ENCODE measurements around the gene SAC3D1.

The SAC3D1 gene

GRCh38 chr11:65078151-65078550 is 37.1 kb downstream of the SAC3D1 start:
- Histone ChIP-seq H3K9me3 (ENCODE audit: control insufficient read depth, insufficient read depth, low read length) (no peaks in the 10 kb centered on the region), H3K27me3 (ENCODE audit: control insufficient read depth, insufficient read depth, low read length) (no peaks in the 10 kb centered on the region), H3K4me1 (ENCODE audit: control insufficient read depth, insufficient read depth, low read length) (peaks cover 5% of the 10 kb centered on the region), H3K9ac (ENCODE audit: low read depth, low read length) (no peak overlapping the region), H3K36me3 (ENCODE audit: control insufficient read depth, insufficient read depth, low read length) (peaks cover 57% of the 10 kb centered on the region), H3K27ac (ENCODE audit: low read depth, low read length) (no peak overlapping the region), H3K4me3 (ENCODE audit: low read depth, low read length) (no peak overlapping the region)

DNA sequence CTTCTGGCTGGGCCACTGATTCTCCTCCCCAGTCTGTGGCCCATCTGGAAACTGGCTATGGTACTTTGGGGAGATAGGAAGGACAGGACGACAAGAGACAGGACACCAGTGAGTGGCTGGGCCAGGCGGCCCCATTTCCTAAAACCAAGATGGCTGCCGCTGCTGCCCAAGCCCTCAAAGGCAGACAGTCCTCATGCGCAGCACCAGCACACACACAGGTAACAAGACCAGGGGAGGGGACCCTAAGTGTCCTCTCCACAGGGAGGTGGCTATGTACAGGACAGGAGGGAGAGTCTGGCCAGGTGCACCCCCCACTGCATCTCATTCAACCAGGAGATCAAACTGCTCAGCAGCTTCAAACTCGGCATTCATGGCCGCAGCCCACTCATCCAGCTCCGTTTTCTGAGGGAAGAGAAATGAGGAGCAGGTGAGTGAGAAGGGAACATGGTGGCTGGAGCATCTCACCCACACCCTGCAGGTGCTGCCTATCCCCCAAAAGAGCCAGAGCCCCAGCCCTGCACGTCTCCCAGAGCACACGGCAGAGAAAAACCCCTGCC is 37.9 kb downstream of the SAC3D1 start:
- H3K4me1 ChIP-seq (ENCODE audit: control insufficient read depth, insufficient read depth, low read length) = peaks cover 6% of the 10 kb centered on the region
- H3K4me3 ChIP-seq (ENCODE audit: low read depth, low read length) = no peak overlapping the region
- no peak overlapping the region for H3K27ac ChIP-seq (ENCODE audit: low read depth, low read length)
- no peaks in the 10 kb centered on the region for H3K9me3 ChIP-seq (ENCODE audit: control insufficient read depth, insufficient read depth, low read length)
- H3K9ac ChIP-seq (ENCODE audit: low read depth, low read length) = no peak overlapping the region
- peaks cover 57% of the 10 kb centered on the region for H3K36me3 ChIP-seq (ENCODE audit: control insufficient read depth, insufficient read depth, low read length)
- no peaks in the 10 kb centered on the region for H3K27me3 ChIP-seq (ENCODE audit: control insufficient read depth, insufficient read depth, low read length)

DNA sequence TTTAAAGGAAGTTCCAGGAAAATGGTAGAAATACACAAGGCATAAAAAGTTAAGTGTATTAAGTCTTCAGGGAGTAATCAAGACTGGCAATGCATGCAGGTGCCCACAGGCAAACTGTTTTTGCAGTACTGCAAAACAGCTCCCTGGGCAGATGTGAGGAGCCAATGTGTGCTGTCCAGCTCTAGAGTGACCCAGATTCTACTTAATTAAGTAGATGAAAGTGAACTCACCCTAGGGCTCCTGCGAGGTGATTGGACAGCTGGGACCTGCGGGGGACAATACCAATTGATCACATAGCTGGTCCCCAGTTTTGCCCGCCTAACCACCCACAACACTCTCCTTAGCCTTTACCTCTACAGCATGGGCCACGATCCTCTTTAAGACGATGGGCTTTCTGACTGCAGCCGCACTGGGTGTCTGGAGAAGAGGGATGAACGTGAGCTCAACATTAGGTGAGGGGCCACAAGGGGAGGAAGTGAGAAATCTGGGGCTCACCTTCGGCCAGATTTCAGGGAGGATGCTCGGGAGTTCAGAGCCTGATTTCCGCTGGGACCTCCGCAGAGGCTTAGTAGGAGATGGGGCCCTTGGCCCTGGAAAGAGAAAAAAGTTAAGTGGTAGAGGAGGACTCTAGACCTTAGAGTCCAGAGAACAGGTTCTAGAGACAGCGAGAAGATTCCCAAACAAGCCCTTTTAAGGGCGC is 42.3 kb downstream of the SAC3D1 start:
- H3K9me3 ChIP-seq (ENCODE audit: control insufficient read depth, insufficient read depth, low read length) = no peaks in the 10 kb centered on the region
- no peaks in the 10 kb centered on the region for H3K27me3 ChIP-seq (ENCODE audit: control insufficient read depth, insufficient read depth, low read length)
- peak overlapping the region; percentile 99 for H3K4me3 ChIP-seq (ENCODE audit: low read depth, low read length)
- peak overlapping the region; percentile 95 for H3K9ac ChIP-seq (ENCODE audit: low read depth, low read length)
- peak overlapping the region; percentile 97 for H3K27ac ChIP-seq (ENCODE audit: low read depth, low read length)
- H3K36me3 ChIP-seq (ENCODE audit: control insufficient read depth, insufficient read depth, low read length) = peaks cover 48% of the 10 kb centered on the region
- peaks cover 6% of the 10 kb centered on the region for H3K4me1 ChIP-seq (ENCODE audit: control insufficient read depth, insufficient read depth, low read length)

DNA sequence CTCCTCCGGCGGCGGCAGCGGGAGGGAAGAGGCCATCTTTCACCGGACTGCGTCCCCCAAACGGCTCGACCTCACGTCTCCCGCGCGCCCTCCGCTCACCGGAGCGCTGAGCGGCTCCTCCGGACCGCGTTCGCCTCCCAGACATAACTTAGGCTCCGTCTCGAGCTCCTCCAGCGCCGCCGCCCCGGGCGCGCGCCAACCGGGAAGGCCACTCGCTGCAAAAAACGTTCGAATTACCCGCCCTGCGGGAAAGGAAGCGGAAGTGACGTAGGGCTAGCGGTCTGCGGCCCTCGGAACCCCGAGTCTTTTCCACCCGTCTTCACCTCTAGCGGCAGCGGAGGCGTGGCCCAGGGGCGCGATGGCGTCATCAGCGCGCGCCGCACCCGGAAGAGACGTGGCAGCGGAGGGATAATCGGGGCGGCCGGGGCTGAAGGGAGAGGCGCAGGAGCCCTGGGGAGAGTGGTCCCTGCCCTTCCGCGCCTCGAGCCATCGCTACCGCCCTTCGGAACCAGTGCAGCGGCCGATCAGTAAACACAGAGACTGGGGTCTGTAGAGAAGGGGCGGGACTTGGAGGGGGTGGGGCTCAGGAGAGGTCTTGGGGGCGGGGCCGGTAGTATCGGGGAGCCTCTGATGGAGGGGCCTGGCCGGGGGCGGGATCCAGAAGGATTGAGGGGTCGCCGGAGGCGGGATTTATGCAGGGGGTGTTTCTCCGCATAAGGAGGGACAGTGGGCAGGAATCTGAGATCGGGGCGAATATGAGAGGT is 43.0 kb downstream of the SAC3D1 start, which contains the start of the genes CDCA5 and ZFPL1:
CDCA5 (minus strand) TSS at position 207 of the 764 bp plus-strand sequence; CDS start at position 145, 62 bp downstream.
ZFPL1 (plus strand) TSS at position 389 of the 764 bp plus-strand sequence. CDS start 477 bp downstream, outside the sequence.
- H3K4me3 ChIP-seq (ENCODE audit: low read depth, low read length) = peak within 1 kb of the TSS; percentile 99
- H3K27me3 ChIP-seq (ENCODE audit: control insufficient read depth, insufficient read depth, low read length) = no peaks in the 10 kb centered on the region
- no peaks in the 10 kb centered on the region for H3K9me3 ChIP-seq (ENCODE audit: control insufficient read depth, insufficient read depth, low read length)
- H3K4me1 ChIP-seq (ENCODE audit: control insufficient read depth, insufficient read depth, low read length) = peaks cover 6% of the 10 kb centered on the region
- peak within 1 kb of the TSS; percentile 97 for H3K27ac ChIP-seq (ENCODE audit: low read depth, low read length)
- peaks cover 48% of the 10 kb centered on the region for H3K36me3 ChIP-seq (ENCODE audit: control insufficient read depth, insufficient read depth, low read length)
- H3K9ac ChIP-seq (ENCODE audit: low read depth, low read length) = peak within 1 kb of the TSS; percentile 95

- H3K36me3 ChIP-seq (ENCODE audit: control insufficient read depth, insufficient read depth, low read length) = peaks cover 45% of the 10 kb centered on the region
These were observed 43.8 kb downstream of the SAC3D1 start for GRCh38 chr11:65084598-65085375.

DNA sequence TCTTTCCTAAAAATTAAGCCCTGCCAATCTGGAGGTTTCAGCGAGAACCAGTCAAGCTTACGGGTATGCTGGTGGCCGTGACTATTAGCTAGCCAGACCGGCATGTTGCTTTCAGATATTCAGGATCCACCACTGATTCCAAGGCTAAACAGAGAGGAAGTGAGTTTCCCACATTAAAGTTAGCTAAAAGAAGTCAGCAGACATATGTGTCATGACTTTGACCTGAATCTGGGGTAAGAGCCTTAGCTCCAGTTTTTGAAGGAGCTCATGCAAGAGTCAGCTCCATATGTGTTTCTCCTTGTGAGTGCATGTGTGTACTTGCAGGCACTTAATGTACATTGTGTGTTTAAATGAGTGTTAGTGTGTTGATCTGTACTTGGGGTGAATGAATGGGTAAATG is 44.4 kb downstream of the SAC3D1 start:
- peaks cover 40% of the 10 kb centered on the region for H3K36me3 ChIP-seq (ENCODE audit: control insufficient read depth, insufficient read depth, low read length)
- H3K27me3 ChIP-seq (ENCODE audit: control insufficient read depth, insufficient read depth, low read length) = no peaks in the 10 kb centered on the region
- H3K4me3 ChIP-seq (ENCODE audit: low read depth, low read length) = no peak overlapping the region
- H3K4me1 ChIP-seq (ENCODE audit: control insufficient read depth, insufficient read depth, low read length) = peaks cover 6% of the 10 kb centered on the region
- no peaks in the 10 kb centered on the region for H3K9me3 ChIP-seq (ENCODE audit: control insufficient read depth, insufficient read depth, low read length)
- H3K9ac ChIP-seq (ENCODE audit: low read depth, low read length) = no peak overlapping the region
- no peak overlapping the region for H3K27ac ChIP-seq (ENCODE audit: low read depth, low read length)

More at GRCh38 chr11:65084598-65085375, 43.8 kb downstream of the SAC3D1 start:
- H3K27me3 ChIP-seq (ENCODE audit: control insufficient read depth, insufficient read depth, low read length) = no peaks in the 10 kb centered on the region
- H3K9ac ChIP-seq (ENCODE audit: low read depth, low read length) = peak overlapping the region; percentile 79
- peaks cover 6% of the 10 kb centered on the region for H3K4me1 ChIP-seq (ENCODE audit: control insufficient read depth, insufficient read depth, low read length)
- peak overlapping the region; percentile 97 for H3K27ac ChIP-seq (ENCODE audit: low read depth, low read length)
- H3K9me3 ChIP-seq (ENCODE audit: control insufficient read depth, insufficient read depth, low read length) = no peaks in the 10 kb centered on the region
- peak overlapping the region; percentile 99 for H3K4me3 ChIP-seq (ENCODE audit: low read depth, low read length)

- Histone ChIP-seq H3K9me3 (ENCODE audit: control insufficient read depth, insufficient read depth, low read length) (no peaks in the 10 kb centered on the region), H3K27me3 (ENCODE audit: control insufficient read depth, insufficient read depth, low read length) (no peaks in the 10 kb centered on the region), H3K9ac (ENCODE audit: low read depth, low read length) (no peak overlapping the region), H3K27ac (ENCODE audit: low read depth, low read length) (no peak overlapping the region), H3K4me3 (ENCODE audit: low read depth, low read length) (no peak overlapping the region), H3K36me3 (ENCODE audit: control insufficient read depth, insufficient read depth, low read length) (peaks cover 28% of the 10 kb centered on the region), H3K4me1 (ENCODE audit: control insufficient read depth, insufficient read depth, low read length) (peaks cover 6% of the 10 kb centered on the region)
These were observed 45.8 kb downstream of the SAC3D1 start for GRCh38 chr11:65086809-65087208.

DNA sequence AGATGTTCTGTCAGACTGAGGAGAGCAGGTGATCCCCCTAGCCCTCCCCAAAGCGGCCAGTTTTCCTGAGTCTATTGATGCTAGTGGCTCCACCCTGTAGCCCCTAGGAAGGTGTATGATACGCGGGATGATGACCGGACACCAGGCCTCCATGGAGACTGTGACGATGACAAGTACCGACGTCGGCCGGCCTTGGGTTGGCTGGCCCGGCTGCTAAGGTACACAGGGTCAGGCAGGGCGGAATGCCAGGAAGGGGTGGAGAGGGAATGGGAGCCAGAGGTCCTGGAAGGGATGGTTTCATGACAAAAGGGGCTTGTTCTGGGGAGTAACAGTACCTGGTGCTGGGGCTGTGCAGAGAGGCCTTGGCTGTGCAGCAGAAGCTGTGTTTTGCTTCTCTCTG is 46.2 kb downstream of the SAC3D1 start:
- H3K9me3 ChIP-seq (ENCODE audit: control insufficient read depth, insufficient read depth, low read length) = no peaks in the 10 kb centered on the region
- H3K4me1 ChIP-seq (ENCODE audit: control insufficient read depth, insufficient read depth, low read length) = peaks cover 6% of the 10 kb centered on the region
- peaks cover 24% of the 10 kb centered on the region for H3K36me3 ChIP-seq (ENCODE audit: control insufficient read depth, insufficient read depth, low read length)
- H3K27me3 ChIP-seq (ENCODE audit: control insufficient read depth, insufficient read depth, low read length) = no peaks in the 10 kb centered on the region
- no peak overlapping the region for H3K9ac ChIP-seq (ENCODE audit: low read depth, low read length)
- H3K4me3 ChIP-seq (ENCODE audit: low read depth, low read length) = no peak overlapping the region
- H3K27ac ChIP-seq (ENCODE audit: low read depth, low read length) = no peak overlapping the region

GRCh38 chr11:65087827-65088226 is 46.8 kb downstream of the SAC3D1 start:
- no peaks in the 10 kb centered on the region for H3K27me3 ChIP-seq (ENCODE audit: control insufficient read depth, insufficient read depth, low read length)
- peaks cover 23% of the 10 kb centered on the region for H3K36me3 ChIP-seq (ENCODE audit: control insufficient read depth, insufficient read depth, low read length)
- no peak overlapping the region for H3K4me3 ChIP-seq (ENCODE audit: low read depth, low read length)
- no peak overlapping the region for H3K9ac ChIP-seq (ENCODE audit: low read depth, low read length)
- peaks cover 4% of the 10 kb centered on the region for H3K4me1 ChIP-seq (ENCODE audit: control insufficient read depth, insufficient read depth, low read length)
- H3K9me3 ChIP-seq (ENCODE audit: control insufficient read depth, insufficient read depth, low read length) = no peaks in the 10 kb centered on the region
- H3K27ac ChIP-seq (ENCODE audit: low read depth, low read length) = no peak overlapping the region

DNA sequence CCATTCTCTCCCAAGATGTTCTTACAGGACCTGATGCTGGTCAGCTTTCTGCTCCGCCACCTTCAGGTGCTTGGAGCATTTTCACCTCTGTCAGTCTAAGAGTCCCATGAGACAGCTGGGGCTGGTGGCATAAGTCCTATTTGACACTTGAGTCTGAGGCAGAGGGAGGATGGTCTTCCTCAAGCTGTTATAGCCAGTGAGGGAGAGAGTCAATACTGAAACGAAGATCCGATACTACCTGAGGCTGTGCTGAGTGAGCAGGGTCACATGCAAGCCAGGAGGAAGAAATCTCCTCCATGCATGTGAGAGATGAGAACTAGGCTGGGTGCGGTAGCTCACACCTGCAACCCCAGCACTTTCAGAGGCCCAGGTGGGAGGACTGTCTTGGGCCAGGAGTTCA is 48.6 kb downstream of the SAC3D1 start:
- H3K9me3 ChIP-seq (ENCODE audit: control insufficient read depth, insufficient read depth, low read length) = no peaks in the 10 kb centered on the region
- H3K27ac ChIP-seq (ENCODE audit: low read depth, low read length) = no peak overlapping the region
- peaks cover 23% of the 10 kb centered on the region for H3K36me3 ChIP-seq (ENCODE audit: control insufficient read depth, insufficient read depth, low read length)
- no peaks in the 10 kb centered on the region for H3K27me3 ChIP-seq (ENCODE audit: control insufficient read depth, insufficient read depth, low read length)
- no peak overlapping the region for H3K9ac ChIP-seq (ENCODE audit: low read depth, low read length)
- H3K4me3 ChIP-seq (ENCODE audit: low read depth, low read length) = no peak overlapping the region
- no peaks in the 10 kb centered on the region for H3K4me1 ChIP-seq (ENCODE audit: control insufficient read depth, insufficient read depth, low read length)
